KMS-11 (cell line): ENCODE data around the gene COBL.

Experiments used
- H2AFZ ChIP-seq: fragments of 200-600 bp; sonication (generic); 2 replicates; pipeline ENCODE4 v1.6.1; 2016; ENCODE audit warnings: antibody characterized with exemption, mixed run types, low read depth
- H3K27ac ChIP-seq: fragments of 200-600 bp; sonication (generic); 2 replicates; pipeline ENCODE4 v1.6.1; 2016; ENCODE audit warnings: mild to moderate bottlenecking, mixed run types
- H3K27me3 ChIP-seq: fragments of 200-600 bp; sonication (generic); 2 replicates; pipeline ENCODE4 v1.6.1; 2017; ENCODE audit warnings: mild to moderate bottlenecking, low read depth, mixed run types, moderate library complexity; ENCODE audit not compliant: insufficient read depth
- H3K36me3 ChIP-seq: fragments of 200-600 bp; sonication (generic); 2 replicates; pipeline ENCODE4 v1.6.1; 2017; ENCODE audit warnings: mild to moderate bottlenecking, mixed run types; ENCODE audit not compliant: insufficient read depth
- H3K4me1 ChIP-seq: fragments of 200-600 bp; sonication (generic); 2 replicates; pipeline ENCODE4 v1.6.1; 2016; ENCODE audit warnings: mild to moderate bottlenecking, low read depth, mixed run types; ENCODE audit not compliant: poor library complexity, severe bottlenecking
- H3K4me2 ChIP-seq: fragments of 200-600 bp; sonication (generic); 2 replicates; pipeline ENCODE4 v1.7.0; 2016; ENCODE audit warnings: mild to moderate bottlenecking, mixed run types
- H3K4me3 ChIP-seq: fragments of 200-600 bp; sonication (generic); IDR thresholded peaks from 2 replicates; pipeline ENCODE4 v1.6.1; 2017; ENCODE audit warnings: low read depth, low read length, mixed read lengths; ENCODE audit not compliant: insufficient read depth
- H3K79me2 ChIP-seq: fragments of 200-600 bp; sonication (generic); 2 replicates; pipeline ENCODE4 v1.6.1; 2016; ENCODE audit warnings: low read depth, mixed run types; ENCODE audit not compliant: insufficient read depth
- H3K9ac ChIP-seq: fragments of 200-600 bp; sonication (generic); 2 replicates; pipeline ENCODE4 v1.6.1; 2016; ENCODE audit warnings: mild to moderate bottlenecking, mixed run types
- H4K20me1 ChIP-seq: fragments of 200-600 bp; sonication (generic); 2 replicates; pipeline ENCODE4 v1.6.1; 2016; ENCODE audit warnings: mild to moderate bottlenecking, mixed run types; ENCODE audit not compliant: insufficient read depth
- TF ChIP-seq, protein P1 (sequence below): fragments of 200-600 bp; sonication (generic); conservative IDR thresholded peaks from 2 replicates; pipeline ENCODE4 v1.6.1; 2017; ENCODE audit warnings: low read depth, mild to moderate bottlenecking, antibody characterized with exemption, low read length, moderate library complexity, mixed read lengths

COBL gene

GRCh38 chr7:51276967-51277366, 39.6 kb downstream of the COBL start:
- no peak overlapping the region for H3K9ac ChIP-seq

DNA sequence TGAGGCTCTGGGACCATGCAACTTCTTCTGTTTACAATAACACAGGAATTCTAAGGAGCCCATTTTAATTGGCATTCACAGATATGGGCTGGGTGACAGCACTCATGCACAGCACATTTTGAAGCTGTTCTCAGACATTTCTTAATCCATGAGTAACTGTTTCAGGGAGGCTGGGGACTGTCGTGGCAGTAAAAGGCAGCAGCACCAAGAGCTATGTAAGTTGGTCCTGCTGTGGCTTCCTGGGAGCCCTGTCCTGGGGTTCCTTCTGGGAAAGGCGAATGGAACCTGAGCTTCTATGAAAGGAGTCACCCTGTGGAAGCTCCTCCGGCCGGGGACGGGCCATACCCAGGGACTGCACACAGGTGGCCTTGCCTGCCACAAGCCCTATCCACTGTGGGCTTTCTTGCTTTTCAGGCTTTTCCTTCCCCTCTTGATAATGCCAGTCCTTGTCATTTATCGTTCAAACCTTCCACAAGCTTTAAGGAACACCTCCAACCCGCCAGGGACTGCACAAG, 40.5 kb downstream of the COBL start:
- Histone ChIP-seq H3K27me3 (no peaks in the 10 kb centered on the region), H3K79me2 (no peaks in the 10 kb centered on the region), H3K36me3 (no peaks in the 10 kb centered on the region), H3K4me1 (no peaks in the 10 kb centered on the region), H2AFZ (no peak overlapping the region), H4K20me1 (no peaks in the 10 kb centered on the region), H3K4me3 (no peak overlapping the region), H3K9ac (no peak overlapping the region), H3K27ac (no peak overlapping the region), H3K4me2 (no peak overlapping the region)
- TF ChIP-seq, protein P1, sequence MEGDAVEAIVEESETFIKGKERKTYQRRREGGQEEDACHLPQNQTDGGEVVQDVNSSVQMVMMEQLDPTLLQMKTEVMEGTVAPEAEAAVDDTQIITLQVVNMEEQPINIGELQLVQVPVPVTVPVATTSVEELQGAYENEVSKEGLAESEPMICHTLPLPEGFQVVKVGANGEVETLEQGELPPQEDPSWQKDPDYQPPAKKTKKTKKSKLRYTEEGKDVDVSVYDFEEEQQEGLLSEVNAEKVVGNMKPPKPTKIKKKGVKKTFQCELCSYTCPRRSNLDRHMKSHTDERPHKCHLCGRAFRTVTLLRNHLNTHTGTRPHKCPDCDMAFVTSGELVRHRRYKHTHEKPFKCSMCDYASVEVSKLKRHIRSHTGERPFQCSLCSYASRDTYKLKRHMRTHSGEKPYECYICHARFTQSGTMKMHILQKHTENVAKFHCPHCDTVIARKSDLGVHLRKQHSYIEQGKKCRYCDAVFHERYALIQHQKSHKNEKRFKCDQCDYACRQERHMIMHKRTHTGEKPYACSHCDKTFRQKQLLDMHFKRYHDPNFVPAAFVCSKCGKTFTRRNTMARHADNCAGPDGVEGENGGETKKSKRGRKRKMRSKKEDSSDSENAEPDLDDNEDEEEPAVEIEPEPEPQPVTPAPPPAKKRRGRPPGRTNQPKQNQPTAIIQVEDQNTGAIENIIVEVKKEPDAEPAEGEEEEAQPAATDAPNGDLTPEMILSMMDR: no peak

More at GRCh38 chr7:51276967-51277366, 39.6 kb downstream of the COBL start:
- Histone ChIP-seq H3K27ac (no peak overlapping the region), H3K4me1 (no peaks in the 10 kb centered on the region), H3K4me2 (no peak overlapping the region), H3K79me2 (no peaks in the 10 kb centered on the region), H2AFZ (no peak overlapping the region), H3K36me3 (no peaks in the 10 kb centered on the region), H3K27me3 (no peaks in the 10 kb centered on the region), H3K4me3 (no peak overlapping the region), H4K20me1 (no peaks in the 10 kb centered on the region)
- TF ChIP-seq, protein P1: no peak

DNA sequence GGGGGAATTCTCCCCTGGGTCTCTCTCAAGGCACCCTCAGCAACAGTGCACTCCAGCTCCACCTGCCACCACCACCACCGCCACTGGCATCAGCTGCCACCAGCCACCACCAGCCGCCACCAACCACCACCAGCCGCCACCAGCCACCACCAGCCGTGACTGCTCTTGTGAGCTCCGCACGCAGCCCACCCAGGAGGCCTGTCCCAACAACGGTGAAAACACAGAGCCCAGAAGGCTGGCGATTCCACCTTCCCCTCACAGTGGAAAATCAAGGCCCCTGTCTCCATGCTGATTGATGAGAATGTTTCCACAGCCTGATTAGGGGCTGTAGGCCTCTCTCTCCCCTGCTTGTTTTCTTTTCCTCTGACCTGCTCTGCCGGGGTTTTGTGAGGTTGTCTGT, 41.1 kb downstream of the COBL start:
- Histone ChIP-seq H3K4me1 (no peaks in the 10 kb centered on the region), H3K4me3 (no peak overlapping the region), H4K20me1 (no peaks in the 10 kb centered on the region), H2AFZ (no peak overlapping the region), H3K9ac (no peak overlapping the region), H3K27me3 (no peaks in the 10 kb centered on the region), H3K36me3 (no peaks in the 10 kb centered on the region), H3K4me2 (no peak overlapping the region), H3K79me2 (no peaks in the 10 kb centered on the region), H3K27ac (no peak overlapping the region)
- TF ChIP-seq, protein P1: no peak

- Histone ChIP-seq H3K27me3 (no peaks in the 10 kb centered on the region), H3K4me1 (no peaks in the 10 kb centered on the region), H4K20me1 (no peaks in the 10 kb centered on the region), H3K4me3 (no peak overlapping the region), H3K9ac (no peak overlapping the region), H3K36me3 (no peaks in the 10 kb centered on the region), H2AFZ (no peak overlapping the region), H3K4me2 (no peak overlapping the region), H3K27ac (no peak overlapping the region), H3K79me2 (no peaks in the 10 kb centered on the region)
- TF ChIP-seq, protein P1: no peak
Observed at GRCh38 chr7:51274955-51275354, 41.7 kb downstream of the COBL start.
